SK-N-SH (cell line): ENCODE data around the gene OGFOD3. TPM values are rescaled to one million over a fixed set of nuclear protein-coding genes. Genes with fewer than 3 reads are reported as not detected.

Experiments used
- CTCF ChIA-PET: fragments of 300-600, 350-600 bp; formaldehyde crosslinking; extraction: SDS; loops from one replicate; lab custom pipeline; 2021; lab: Yijun Ruan, JAX
- POLR2A ChIA-PET: fragments of 350-600 bp; sonication (Branson Sonifier 250); formaldehyde crosslinking; extraction: SDS; loops from one replicate; lab custom pipeline; 2020; ENCODE audit warnings: antibody characterized with exemption, inconsistent platforms; lab: Yijun Ruan, JAX
- DNase-seq: peaks from one replicate; pipeline ENCODE4 v3.0.0; 2012
- H2AFZ ChIP-seq: fragments of 200-600 bp; sonication (generic); 2 replicates; pipeline ENCODE4 v1.8.1; 2016; ENCODE audit warnings: antibody characterized with exemption, mild to moderate bottlenecking, low read depth
- H3F3A ChIP-seq: fragments of 200-600 bp; sonication (generic); replicated peaks from 2 replicates; pipeline ENCODE3; 2016; ENCODE audit warnings: antibody characterized with exemption, mild to moderate bottlenecking; ENCODE audit not compliant: insufficient read depth
- H3K27ac ChIP-seq, 2 experiments: fragments of 200-500 bp in 1 of 2; fragments of 200-600 bp in 1 of 2; sonication (Bioruptor generic) in 1 of 2; sonication (generic), shearing (Covaris generic) in 1 of 2; 2 replicates each; pipeline versions ENCODE4 v1.5.1 to v1.6.1; 2014 to 2016; ENCODE audit warnings: low read depth in 2 of 2, inconsistent platforms in 1 of 2, low read length in 1 of 2, mild to moderate bottlenecking in 1 of 2, mixed read lengths in 1 of 2
- H3K27me3 ChIP-seq: fragments of 200-600 bp; sonication (generic), shearing (Covaris generic); 2 replicates; pipeline ENCODE4 v1.6.1; 2016; ENCODE audit warnings: mixed run types; ENCODE audit not compliant: insufficient read depth
- H3K36me3 ChIP-seq, 2 experiments: fragments of 200-500 bp in 1 of 2; fragments of 200-600 bp in 1 of 2; sonication (Bioruptor generic) in 1 of 2; sonication (generic) in 1 of 2; replicated peaks in 1 of 2; 2 replicates each; pipeline versions ENCODE3 to v1.5.1; 2014 to 2016; ENCODE audit warnings: low read length in 1 of 2, mild to moderate bottlenecking in 1 of 2; ENCODE audit not compliant: insufficient read depth in 2 of 2, control insufficient read depth in 1 of 2
- H3K4me1 ChIP-seq, 2 experiments: fragments of 200-500 bp in 1 of 2; fragments of 200-600 bp in 1 of 2; sonication (Bioruptor generic) in 1 of 2; sonication (generic), shearing (Covaris generic) in 1 of 2; 2 replicates each; pipeline versions ENCODE4 v1.5.1 to v1.6.1; 2014 to 2016; ENCODE audit warnings: low read depth in 1 of 2, low read length in 1 of 2, mixed run types in 1 of 2; ENCODE audit not compliant: insufficient read depth in 2 of 2, control insufficient read depth in 1 of 2
- H3K4me2 ChIP-seq: fragments of 200-600 bp; sonication (generic), shearing (Covaris generic); 2 replicates; pipeline ENCODE4 v1.6.1; 2017; ENCODE audit warnings: mixed run types
- H3K4me3 ChIP-seq, 2 experiments: fragments of 200-500 bp in 1 of 2; fragments of 200-600 bp in 1 of 2; sonication (Bioruptor generic) in 1 of 2; sonication (generic), shearing (Covaris generic) in 1 of 2; 2 replicates each; pipeline versions ENCODE4 v1.5.1 to v1.8.1; 2014 to 2016; ENCODE audit warnings: low read depth in 2 of 2, inconsistent platforms in 1 of 2, low read length in 1 of 2, mild to moderate bottlenecking in 1 of 2, mixed read lengths in 1 of 2, moderate library complexity in 1 of 2
- H3K79me2 ChIP-seq: fragments of 200-600 bp; sonication (generic); 2 replicates; pipeline ENCODE4 v1.8.1; 2017; ENCODE audit warnings: mild to moderate bottlenecking; ENCODE audit not compliant: insufficient read depth
- H3K9ac ChIP-seq: fragments of 200-600 bp; sonication (generic); 2 replicates; pipeline ENCODE4 v1.6.1; 2017; ENCODE audit warnings: mixed run types
- H3K9me2 ChIP-seq: fragments of 200-600 bp; sonication (generic); 2 replicates; pipeline ENCODE4 v1.6.1; 2017; ENCODE audit warnings: mixed run types
- H3K9me3 ChIP-seq: fragments of 200-600 bp; sonication (generic); 2 replicates; pipeline ENCODE4 v1.6.1; 2017; ENCODE audit warnings: mixed run types, mild to moderate bottlenecking, moderate library complexity
- H4K20me1 ChIP-seq: fragments of 200-600 bp; sonication (generic); 2 replicates; pipeline ENCODE4 v1.6.1; 2017; ENCODE audit warnings: mild to moderate bottlenecking, mixed run types; ENCODE audit not compliant: insufficient read depth
- CHD2 ChIP-seq: fragments of 150-350 bp; IDR thresholded peaks from 2 replicates; pipeline ENCODE4 v1.6.1; 2018; ENCODE audit warnings: low read length; ENCODE audit not compliant: partially characterized antibody
- FOXM1 ChIP-seq: IDR thresholded peaks from 2 replicates; pipeline ENCODE4 v1.4.0; 2012; ENCODE audit warnings: low read depth, mild to moderate bottlenecking
- GATA2 ChIP-seq: sonication (generic); formaldehyde crosslinking; IDR thresholded peaks from 2 replicates; pipeline ENCODE4 v1.5.0; 2020; ENCODE audit warnings: mild to moderate bottlenecking, missing genetic modification reagents
- JUND ChIP-seq: IDR thresholded peaks from 2 replicates; pipeline ENCODE4 v1.4.0; 2012
- MEF2A ChIP-seq: IDR thresholded peaks from 2 replicates; pipeline ENCODE4 v1.4.0; 2012; ENCODE audit warnings: low read depth, borderline replicate concordance
- MXI1 ChIP-seq: IDR thresholded peaks from 2 replicates; pipeline ENCODE4 v1.6.1; 2012; ENCODE audit warnings: mild to moderate bottlenecking, low read depth, low read length, improper control_type of control experiment
- NRF1 ChIP-seq: IDR thresholded peaks from 2 replicates; pipeline ENCODE4 v1.6.1; 2012; ENCODE audit warnings: low read depth, mild to moderate bottlenecking, low read length
- POLR2AphosphoS5 ChIP-seq: IDR thresholded peaks from 2 replicates; pipeline ENCODE4 v1.6.1; 2012; ENCODE audit warnings: low read depth, low read length
- RCOR1 ChIP-seq: fragments of 150-350 bp; IDR thresholded peaks from 2 replicates; pipeline ENCODE4 v1.6.1; 2017; ENCODE audit warnings: antibody characterized with exemption, low read length
- REST ChIP-seq: IDR thresholded peaks from 2 replicates; pipeline ENCODE4 v1.6.1; 2012; ENCODE audit warnings: mild to moderate bottlenecking, low read depth, low read length, moderate library complexity
- SIN3A ChIP-seq: IDR thresholded peaks from 2 replicates; pipeline ENCODE4 v1.6.1; 2012; ENCODE audit warnings: low read depth, mild to moderate bottlenecking, low read length, moderate library complexity, borderline replicate concordance
- TAF1 ChIP-seq: IDR thresholded peaks from 2 replicates; pipeline ENCODE4 v1.6.1; 2012; ENCODE audit warnings: low read depth, mild to moderate bottlenecking, low read length, moderate library complexity, borderline replicate concordance
- TCF12 ChIP-seq: IDR thresholded peaks from 2 replicates; pipeline ENCODE4 v1.4.0; 2012
- TEAD4 ChIP-seq: IDR thresholded peaks from 2 replicates; pipeline ENCODE4 v1.4.0; 2012; ENCODE audit warnings: mild to moderate bottlenecking, borderline replicate concordance; ENCODE audit not compliant: insufficient read depth
- WGBS: methylation state at CpG from one replicate; pipeline ENCODE4 v1.1.6; 2017; ENCODE audit warnings: low lambda C conversion rate; 5-methylcytosine and 5-hydroxymethylcytosine counted together
- polyA plus RNA-seq, 3 experiments: library from polyadenylated mRNA; depleted of rRNA; stranded (reverse); fragments of >200 nt; gene quantifications; 2 replicates each; pipeline ENCODE4 v1.2.3, GENCODE V29; 2012
- TF ChIP-seq, protein P1 (sequence below): IDR thresholded peaks from 2 replicates; pipeline ENCODE4; 2012

OGFOD3 gene
- polyA plus RNA-seq, 1 of the 3 experiments (the other 2 are of a cell fraction): 68.2 TPM

DNA sequence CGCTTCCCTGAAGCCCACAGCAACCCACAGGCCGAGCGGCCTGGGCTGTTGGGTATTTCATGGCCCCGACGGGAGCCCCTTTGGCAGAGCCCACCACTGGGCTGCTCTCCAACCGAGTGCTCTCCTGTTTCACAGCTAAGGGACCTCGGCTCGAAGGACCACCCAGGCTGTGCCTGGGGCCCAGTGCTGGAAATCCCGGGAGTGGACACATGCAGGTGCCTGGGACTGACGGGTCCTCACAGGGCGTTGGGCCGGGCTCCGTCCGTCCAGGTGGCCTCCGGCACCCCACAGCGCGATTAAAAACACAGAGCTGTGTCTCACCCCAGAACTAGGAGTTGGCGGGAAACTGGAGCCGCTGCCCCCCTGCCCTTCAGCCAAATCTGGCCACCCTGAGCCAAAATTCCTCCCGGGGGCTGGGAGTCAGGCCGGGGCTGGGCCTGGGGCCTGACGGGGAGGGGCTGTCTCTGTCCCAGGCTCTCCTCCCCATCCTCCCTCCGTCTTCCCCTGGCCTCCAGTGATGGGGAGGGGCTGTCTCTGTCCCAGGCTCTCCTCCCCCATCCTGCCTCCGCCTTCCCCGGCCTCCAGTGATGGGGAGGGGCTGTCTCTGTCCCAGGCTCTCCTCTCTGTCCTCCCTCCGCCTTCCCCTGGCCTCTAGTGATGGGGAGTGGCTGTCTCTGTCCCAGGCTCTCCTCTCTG is 32.7 kb downstream of the OGFOD3 start:
- Histone ChIP-seq H3K9me2 (no peaks in the 10 kb centered on the region), H3K4me3 (no peak overlapping the region), H3K27me3 (peaks cover 1% of the 10 kb centered on the region; the same call in 1 of the 2 replicates), H3K9ac (no peak overlapping the region), H3K4me2 (no peak overlapping the region), H2AFZ (no peak overlapping the region), H4K20me1 (peaks cover 8% of the 10 kb centered on the region; the same call in 1 of the 2 replicates), H3K27ac (peak overlapping the region in 1 of 2 experiments; percentile 70; a peak in 2 of 4 replicates), H3K79me2 (no peaks in the 10 kb centered on the region), H3K36me3 (no peaks in the 10 kb centered on the region), H3K9me3 (no peaks in the 10 kb centered on the region), H3F3A (peaks cover 9% of the 10 kb centered on the region), H3K4me1 (peaks cover 6 to 60% of the 10 kb centered on the region in 2 experiments; a peak in 2 of 4 replicates)
- ChIA-PET CTCF (interaction anchor here (1.0 to 1.3 kb wide), 6 partner anchors 9 to 149 kb away, joined by 3 to 4 read pairs (median 3); partner anchors contain the start of gene UTS2R), POLR2A (interaction anchor here (0.8 to 1.2 kb wide), 2 partner anchors 9 to 14 kb away, joined by 3 to 4 read pairs; no protein-coding TSS in a partner anchor)
- TF ChIP-seq SIN3A (no peak), MEF2A (no peak), RCOR1 (no peak), POLR2AphosphoS5 (no peak), FOXM1 (no peak), MXI1 (no peak), GATA2 (CRISPR knock-in tag) (no peak), NRF1 (no peak), TAF1 (no peak), CHD2 (no peak), TCF12 (no peak), TEAD4 (no peak), JUND (no peak), REST (no peak)
- TF ChIP-seq, protein P1, sequence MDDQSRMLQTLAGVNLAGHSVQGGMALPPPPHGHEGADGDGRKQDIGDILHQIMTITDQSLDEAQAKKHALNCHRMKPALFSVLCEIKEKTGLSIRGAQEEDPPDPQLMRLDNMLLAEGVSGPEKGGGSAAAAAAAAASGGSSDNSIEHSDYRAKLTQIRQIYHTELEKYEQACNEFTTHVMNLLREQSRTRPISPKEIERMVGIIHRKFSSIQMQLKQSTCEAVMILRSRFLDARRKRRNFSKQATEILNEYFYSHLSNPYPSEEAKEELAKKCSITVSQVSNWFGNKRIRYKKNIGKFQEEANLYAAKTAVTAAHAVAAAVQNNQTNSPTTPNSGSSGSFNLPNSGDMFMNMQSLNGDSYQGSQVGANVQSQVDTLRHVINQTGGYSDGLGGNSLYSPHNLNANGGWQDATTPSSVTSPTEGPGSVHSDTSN: no peak
- 85% methylated on average over 17 of the region's 26 CpGs for WGBS
- DNase-seq: no peak
